ENCODE measurements around the gene APBB2. TPM values are rescaled to one million over a fixed set of nuclear protein-coding genes. Genes with fewer than 3 reads are reported as not detected.
"Not testable (repeated sequence)": the region's sequence is repeated elsewhere in the genome, so short reads cannot be mapped to it uniquely, and the experiment has no call there.

APBB2 gene
- total RNA-seq, 2 experiments from 2014 or later, result 2.4 to 2.7 TPM

DNA sequence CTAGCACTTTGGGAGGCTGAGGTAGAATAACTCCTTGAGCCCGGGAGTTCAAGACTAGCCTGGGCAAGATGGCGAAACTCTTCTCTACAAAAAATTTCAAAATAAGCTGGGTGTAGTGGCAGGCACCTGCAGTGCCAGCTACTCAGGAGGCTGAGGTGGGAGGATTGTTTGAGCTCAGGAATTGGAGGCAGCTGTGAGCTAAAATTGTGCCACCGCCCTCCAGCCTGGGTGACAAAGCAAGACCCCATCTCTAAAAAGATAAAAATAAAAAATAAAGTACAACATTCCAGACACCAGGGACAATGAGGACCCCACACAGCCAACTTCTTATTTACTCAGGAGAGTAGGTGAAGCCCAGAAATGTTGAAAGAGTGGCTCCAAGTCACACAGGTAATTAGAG, 53.0 kb downstream of the APBB2 start:
- ChIA-PET POLR2A (no interaction called here), CTCF (no interaction called here)

DNA sequence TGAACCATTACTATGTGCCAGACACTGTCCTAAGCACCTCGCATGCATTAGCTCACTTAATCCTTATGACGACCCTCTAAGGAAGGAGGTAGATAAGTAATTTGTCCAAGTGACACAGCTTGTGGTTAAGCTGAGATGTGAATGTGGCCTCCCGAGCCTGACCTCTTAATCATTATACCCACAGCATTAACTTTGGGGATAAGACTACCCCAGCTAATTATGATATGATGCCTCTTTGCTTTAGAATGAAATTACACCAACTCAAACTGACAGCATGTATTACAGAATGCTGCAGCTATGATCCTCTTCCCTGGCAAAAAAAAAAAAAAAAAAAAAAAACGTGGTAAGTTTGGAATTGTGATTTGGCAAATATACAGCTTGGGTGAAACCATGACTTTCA, 53.5 kb downstream of the APBB2 start:
- POLR2A ChIA-PET, result no interaction called here
- CTCF ChIA-PET, result no interaction called here

DNA sequence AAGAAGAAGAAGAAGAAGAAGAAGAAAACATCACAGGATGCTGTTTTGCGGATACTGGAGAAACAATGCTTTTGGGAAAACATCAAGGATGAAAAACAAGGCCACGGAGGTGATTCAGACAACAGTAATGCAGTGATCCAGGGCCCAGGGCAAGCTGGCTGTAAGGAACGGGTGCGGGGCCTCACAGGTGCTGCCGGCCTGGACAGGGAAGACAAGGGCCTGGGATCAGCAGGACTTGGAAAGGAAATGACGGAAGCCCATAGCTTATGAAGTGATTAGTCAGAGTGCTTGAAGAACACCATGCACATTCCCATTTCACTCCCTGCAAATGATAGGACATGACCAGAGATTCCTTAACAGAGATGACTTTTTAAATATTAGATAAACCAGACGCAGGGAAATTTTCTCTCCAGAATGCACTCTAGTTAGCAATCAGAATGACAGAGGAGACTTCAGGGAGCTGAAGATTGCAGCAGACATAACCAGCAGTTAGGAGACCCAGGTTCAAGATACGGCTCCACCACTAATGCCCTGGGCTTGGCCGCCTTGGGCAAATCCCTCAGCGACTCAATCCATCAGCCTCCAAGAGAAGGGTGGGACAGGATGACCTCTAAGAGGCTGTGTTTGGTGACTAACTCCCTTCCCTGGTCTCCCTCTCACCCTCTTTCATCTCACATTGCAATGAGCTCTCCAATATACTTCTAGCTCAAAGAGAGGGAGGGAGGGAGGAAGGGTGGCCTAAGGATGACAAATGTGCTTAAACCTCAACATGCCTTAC, 54.1 kb downstream of the APBB2 start:
- CTCF ChIA-PET, result no interaction called here

DNA sequence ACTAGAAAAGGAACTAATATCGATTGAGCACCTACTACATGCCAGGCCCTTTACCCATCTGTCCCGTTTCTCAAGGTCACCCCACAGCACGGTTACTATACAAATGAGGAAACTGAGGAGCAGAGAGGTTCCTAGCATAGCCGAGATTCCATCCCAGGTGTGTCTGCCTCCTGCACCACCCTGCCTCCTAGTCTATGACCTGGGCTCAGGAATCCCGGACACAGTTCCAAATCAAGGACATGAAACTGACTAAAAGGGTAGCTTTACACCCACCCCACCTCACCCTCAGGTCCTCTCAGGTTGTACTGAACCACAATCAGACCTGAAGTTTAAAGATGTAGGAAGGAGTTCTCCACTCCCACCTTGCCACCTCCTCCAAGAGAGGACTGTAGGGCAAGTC, 55.6 kb downstream of the APBB2 start:
- CTCF ChIA-PET, result no interaction called here
- POLR2A ChIA-PET, result no interaction called here

More for the DNA sequence above, 54.1 kb downstream of the APBB2 start:
- POLR2A ChIA-PET, result no interaction called here

DNA sequence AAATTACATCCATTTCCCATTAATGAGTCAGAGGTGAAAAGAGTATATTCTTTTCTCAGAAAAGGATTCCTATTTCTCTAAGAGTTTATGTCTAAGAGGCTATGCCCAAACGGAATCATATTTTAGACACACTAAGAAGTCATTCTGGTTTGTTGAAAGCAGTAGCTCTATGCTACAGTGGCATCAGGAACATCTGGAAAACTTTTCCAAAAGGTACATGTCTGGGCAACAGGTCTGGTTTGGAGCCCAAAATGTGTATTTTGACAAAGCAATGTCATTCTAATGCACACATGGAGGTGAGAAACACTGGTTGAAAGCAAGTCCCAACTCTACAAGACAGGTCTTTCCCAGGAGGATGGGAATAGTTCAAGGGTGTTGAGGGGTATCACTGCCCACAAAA, 56.1 kb downstream of the APBB2 start:
- ChIA-PET POLR2A (no interaction called here), CTCF (no interaction called here)

DNA sequence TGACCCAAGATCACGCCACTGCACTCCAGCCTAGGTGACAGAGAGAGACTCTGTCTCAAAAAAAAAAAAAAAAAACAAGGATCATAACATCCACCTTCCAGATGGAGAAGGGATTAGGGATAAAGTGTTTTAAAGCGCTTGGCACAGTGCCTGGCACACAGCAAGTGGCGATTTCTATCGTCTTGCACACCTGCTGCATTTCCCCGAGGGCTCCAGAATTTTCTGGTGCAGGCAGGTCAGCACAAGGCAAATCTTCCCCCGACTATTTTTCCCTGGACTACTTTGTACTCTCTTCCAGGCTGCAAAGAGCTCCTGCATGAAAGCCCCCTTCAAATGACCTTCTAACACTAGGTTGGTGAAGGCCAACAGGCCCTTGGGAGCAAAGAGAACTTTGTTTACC, 57.3 kb downstream of the APBB2 start:
- POLR2A ChIA-PET, result no interaction called here

DNA sequence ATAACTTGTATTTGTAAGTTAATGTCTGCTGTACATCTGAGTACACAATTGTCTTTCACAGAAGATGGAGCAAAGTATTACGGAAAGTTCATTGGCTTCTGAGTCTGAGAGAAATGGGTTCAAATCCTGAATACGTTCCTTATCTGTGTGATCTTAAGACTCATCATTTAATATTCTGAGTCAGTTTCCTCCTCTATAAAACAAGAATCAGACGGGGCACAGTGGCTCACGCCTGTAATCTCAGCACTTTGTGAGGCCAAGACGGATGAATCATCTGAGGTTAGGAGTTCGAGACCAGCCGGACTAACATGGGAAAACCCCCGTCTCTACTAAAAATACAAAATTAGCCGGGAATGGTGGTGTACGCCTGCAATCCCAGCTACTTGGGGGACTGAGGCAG, 57.8 kb downstream of the APBB2 start:
- ChIA-PET POLR2A (no interaction called here), CTCF (no interaction called here)

More for the DNA sequence above, 57.3 kb downstream of the APBB2 start:
- CTCF ChIA-PET, result no interaction called here

DNA sequence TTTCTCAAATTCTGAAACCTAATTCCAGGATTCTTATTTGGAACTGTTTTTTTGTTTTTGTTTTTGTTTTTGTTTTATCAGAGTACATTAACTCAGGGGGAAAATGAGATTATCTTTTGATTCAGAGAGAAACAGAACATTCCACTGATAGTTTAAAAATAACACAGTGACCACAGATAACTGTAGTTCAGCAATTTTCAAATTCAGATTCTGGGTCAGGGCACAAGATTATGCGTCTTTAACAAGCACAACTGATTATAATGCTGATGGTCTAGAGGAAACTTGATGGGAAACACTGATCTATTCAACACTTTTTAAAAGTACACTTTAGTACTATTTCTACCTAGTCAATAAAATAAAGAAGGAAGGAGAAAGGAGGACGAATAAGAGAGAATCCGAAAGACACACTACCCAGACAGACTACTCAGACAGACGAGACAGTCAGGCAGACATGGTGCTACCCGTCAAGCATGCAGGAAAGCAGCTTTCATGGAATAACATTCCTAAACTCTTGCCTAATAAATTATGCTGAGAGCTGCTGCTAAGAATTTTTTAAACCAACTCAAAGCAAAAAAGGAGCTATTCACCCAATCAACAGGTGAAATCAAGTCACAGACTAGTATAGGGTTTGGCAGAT, 59.0 kb downstream of the APBB2 start:
- ChIA-PET CTCF (interaction anchor here (0.6 kb wide), 1 partner anchor 791 kb away, joined by 3 read pairs; no protein-coding TSS in a partner anchor), POLR2A (no interaction called here)

DNA sequence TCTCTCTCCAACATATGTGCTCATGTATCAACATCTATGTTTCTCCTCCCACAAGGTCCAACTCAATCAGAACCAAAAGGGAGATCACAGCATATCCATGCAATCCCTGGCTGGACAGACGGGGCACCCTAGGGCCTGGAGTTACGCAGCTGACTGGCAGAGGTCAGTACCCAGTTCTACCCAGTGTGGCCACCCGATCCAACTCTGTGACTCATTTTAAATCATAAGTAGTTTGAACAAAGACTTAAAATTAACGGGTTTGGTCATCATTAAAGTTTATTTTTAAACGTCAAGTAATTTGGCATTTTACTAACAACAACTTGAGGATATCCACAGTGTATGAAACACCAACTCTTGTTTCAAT, 59.5 kb downstream of the APBB2 start:
- ChIA-PET POLR2A (no interaction called here), CTCF (no interaction called here)

DNA sequence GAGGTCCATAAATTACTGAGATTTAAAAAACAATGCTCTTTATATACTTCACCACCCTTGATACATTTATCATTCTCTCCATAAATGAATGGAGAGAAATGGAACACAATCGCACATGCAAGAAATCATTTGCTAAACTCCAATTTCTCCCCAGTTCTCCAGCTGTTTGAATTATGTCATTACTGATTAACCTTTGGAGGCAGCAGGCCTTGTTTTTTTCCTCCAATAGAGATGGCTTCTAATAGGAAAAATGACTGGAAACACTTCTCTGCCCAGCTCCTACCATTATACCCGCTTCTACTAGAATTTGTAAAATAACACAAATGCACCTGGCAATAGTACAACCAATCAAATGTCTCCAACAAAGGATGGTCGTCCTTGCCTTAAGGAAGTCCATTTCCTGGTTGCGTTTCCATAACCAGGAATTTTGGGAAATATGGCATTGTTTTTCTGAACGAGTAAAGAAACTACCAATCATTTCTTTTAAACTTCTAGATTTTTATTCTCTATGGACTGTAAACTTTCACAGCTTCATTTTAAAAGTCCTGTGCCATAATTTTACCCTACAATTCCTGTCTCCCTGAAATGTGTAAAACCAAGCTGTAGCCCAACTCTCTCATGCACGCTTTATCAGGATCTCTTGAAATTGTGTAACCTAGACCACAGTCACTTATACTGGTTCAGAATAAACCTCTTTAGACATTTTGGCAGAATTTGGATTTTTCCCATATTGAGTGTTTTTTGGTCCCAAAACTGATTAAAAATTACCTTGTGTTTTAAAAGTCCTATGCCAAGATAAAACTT, 60.1 kb downstream of the APBB2 start:
- POLR2A ChIA-PET, result no interaction called here
- CTCF ChIA-PET, result no interaction called here

DNA sequence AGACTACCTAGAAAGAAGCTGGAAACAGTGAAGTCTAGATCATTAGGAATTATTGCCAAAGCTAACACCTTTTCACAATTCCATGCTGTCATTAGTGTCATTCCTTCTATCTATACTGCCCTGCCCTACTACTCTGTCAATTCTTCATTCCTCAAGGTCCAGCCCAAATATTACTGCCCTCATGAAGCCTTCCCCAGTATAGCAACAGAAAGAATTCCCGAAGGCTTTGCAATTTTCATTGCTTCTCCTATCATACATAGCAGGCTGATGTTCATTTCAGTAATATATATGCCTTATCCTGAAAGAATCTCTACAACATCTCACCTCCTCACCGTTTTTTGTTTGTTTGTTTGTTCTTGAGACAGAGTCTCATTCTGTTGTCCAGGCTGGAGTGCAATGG, 63.9 kb downstream of the APBB2 start:
- ChIA-PET CTCF (no interaction called here), POLR2A (no interaction called here)

DNA sequence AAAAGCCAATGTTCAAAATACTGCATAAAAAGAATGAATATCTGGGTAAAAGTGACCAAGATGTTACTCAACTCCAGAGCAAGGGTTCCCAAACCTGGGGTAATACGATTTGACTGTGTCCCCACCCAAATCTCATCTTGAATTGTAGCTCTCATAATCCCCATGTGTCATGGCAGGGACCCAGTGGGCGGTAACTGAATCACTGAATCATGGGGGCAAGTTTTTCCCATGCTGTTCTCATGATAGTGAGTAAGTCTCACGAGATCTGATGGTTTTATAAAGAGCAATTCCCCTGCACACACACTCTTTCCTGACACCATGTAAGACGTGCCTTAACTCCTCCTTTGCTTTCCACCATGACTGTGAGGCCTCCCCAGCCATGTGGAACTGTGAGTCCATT, 64.8 kb downstream of the APBB2 start:
- CTCF ChIA-PET, POLR2A ChIA-PET: not testable (repeated sequence)

DNA sequence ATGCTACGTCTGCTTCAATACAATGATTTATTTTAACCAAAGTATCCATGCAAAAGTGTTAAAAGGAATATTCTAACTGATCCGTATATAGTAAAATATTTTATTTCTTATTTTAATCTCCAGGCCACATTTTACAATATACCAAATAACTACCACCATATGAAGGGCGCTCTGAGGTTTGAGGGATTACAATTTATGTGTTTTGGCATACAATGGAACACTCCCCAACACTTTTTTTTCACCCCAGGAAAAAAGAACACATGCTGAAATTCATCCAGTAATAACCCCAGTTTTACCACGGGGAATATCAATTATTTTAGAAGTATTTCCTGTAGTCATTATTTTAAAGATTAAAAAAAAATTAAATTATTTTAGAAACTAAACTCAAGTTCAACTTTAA, 65.4 kb downstream of the APBB2 start:
- POLR2A ChIA-PET, result no interaction called here
- CTCF ChIA-PET, result no interaction called here

DNA sequence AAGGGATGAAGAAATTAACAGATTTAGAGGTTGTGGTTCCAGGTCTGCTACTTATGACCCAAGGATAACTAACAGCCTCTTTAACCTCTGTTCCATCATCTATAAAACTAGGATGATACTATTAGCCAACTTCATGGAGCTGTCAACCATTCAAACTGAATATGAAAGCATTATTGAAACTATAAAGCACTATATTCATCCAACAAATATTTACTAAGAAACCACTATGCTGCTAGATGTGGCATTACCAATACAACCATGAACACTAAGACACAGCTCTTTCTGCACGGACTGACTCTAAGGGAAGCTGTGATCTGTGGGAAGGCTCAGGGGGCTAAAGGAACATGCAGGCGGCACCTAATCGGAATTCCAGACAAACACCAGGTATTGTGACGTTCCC, 66.0 kb downstream of the APBB2 start:
- ChIA-PET CTCF (no interaction called here), POLR2A (no interaction called here)

DNA sequence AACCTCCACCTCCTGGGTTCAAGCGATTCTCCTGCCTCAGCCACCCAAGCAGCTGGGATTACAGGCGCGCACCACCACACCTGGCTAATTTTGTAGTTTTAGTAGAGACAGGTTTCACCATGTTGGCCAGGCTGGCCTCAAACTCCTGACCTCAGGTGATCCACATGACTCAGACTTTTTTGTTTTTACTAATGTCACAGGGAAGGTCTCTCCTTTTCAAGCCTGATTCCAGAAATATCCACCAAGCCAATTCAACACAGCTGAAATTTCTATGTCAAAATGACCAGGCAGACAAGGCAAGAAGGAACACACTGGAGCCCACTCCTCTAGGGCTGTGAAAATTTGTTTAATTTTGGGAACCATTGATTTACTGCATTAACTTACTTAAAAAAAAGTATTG, 66.8 kb downstream of the APBB2 start:
- POLR2A ChIA-PET, CTCF ChIA-PET: not testable (repeated sequence)

DNA sequence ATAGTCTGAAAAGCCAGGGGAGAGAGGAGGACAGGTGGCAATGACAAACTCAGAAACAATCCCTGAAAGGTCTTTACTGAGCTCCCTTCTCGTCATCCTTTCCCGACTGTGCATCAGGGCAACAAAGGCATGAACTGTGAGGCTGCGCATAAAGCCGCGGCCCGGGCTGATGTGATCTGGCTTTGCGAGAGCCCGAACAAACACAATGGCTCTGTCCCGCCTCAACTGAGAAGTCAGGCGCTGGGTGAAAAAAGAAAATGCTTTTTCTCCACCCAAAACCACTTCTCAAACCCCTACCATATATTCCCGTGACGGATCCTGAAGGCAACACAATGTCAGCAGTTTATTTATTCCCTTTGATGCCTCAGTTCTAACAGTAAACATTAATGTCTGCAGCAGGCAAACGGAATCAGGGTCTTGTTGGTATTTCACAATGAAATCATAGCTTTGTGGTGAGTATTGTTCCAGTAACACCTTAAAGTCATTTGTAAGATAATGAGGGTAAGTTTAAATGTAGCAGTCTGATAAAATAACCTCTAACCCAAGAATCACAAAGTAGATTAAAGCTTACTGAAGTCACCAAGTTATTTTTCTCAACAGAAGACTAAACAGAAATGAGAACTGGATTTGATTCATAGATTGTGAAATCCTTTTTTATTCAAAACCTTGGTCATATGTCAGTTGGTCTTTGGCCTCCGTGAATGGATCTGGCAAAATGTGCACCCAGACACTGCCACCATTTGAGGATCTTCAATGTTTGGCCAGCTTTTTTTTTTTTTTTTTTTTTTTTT, 67.4 kb downstream of the APBB2 start:
- CTCF ChIA-PET, result no interaction called here

DNA sequence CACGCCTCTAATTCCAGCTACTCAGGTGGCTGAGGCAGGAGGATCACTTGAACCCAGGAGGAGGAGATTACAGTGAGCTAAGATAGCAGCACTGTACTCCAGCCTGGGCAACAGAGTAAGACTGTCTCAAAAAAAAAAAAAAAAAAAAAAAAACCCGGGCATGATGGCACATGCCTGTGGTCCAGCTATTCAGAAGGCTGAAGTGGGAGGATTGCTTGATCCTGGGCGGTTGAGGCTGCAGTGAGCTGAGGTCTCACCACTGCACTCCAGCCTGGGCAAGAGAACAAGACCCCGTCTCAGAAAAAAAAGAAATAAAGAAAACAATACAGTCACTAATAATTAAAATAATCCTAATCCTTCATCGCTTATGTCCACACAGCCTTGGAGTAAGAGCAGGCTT, 68.1 kb downstream of the APBB2 start:
- ChIA-PET CTCF (no interaction called here), POLR2A (no interaction called here)

More for the DNA sequence above, 67.4 kb downstream of the APBB2 start:
- POLR2A ChIA-PET, result no interaction called here

DNA sequence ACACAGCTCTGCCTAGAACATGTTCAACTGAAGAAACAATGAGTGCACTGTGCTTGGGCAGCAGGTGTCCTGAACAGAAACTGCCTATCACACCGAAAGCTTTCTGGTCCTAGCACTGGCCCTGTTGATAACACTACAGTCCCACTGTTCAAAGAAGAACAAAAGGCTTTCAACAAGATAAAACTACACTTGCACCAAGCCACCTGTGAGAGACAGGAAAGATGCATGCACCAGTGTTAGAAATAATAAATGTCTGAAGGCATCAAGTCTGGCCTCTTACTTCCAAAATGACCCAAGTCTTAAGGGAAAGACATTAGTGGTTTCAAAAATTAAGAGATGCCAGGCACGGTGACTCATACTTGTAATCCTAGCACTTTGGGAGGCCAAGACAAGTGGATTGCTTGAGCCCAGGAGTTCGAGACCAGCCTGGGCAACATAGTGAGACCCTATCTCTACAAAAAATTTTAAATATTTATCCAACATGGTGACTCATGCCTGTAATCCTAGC, 68.7 kb downstream of the APBB2 start:
- POLR2A ChIA-PET, result no interaction called here
- CTCF ChIA-PET, result no interaction called here

DNA sequence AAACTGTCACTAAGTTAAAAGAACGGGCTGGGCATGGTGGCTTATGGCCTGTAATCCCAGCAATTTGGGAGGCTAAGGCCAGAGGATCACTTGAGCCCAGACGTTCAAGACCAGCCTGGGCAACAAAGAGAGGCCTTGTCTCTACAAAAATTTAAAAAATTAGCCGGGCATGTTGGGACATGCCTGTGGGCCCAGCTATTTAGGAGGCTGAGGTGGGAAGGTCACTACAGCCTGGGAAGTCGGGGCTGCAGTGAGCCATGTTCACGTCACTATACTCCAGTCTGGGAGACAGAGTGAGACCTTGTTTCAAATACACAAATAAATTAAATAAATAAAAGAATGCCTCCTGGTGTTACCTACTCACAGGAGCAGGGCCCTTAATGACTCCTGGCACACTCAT, 69.5 kb downstream of the APBB2 start:
- POLR2A ChIA-PET, result no interaction called here
- CTCF ChIA-PET, result no interaction called here

DNA sequence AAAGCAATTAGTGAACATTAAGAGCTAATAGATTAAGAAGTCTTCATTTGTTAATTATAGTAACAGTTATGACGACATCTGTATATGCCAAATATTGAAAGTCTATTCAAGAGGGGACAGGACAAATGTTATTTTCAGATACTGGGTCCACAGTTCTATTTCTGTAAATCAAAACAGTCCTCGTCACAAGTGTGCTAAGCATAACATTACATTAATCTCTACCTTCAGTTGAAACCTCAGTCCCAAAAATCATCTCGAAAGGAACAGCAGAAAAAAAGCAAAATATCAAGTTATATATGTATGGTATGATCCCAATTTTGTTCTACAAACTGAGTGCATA, 70.3 kb downstream of the APBB2 start:
- CTCF ChIA-PET, result no interaction called here
- POLR2A ChIA-PET, result no interaction called here

Data from activated CD8-positive, alpha-beta memory T cell treated with anti-CD3 and anti-CD28 coated beads for 36 hours (primary cell).